Erythroblast (primary cell): ENCODE data around the gene ACP3.

ENCODE experiments used
- GATA1 ChIP-seq: IDR thresholded peaks from 2 replicates; pipeline ENCODE4 v1.6.1; 2011; ENCODE audit warnings: low read depth, mild to moderate bottlenecking, control low read depth, low read length, moderate library complexity
- POLR2A ChIP-seq: IDR thresholded peaks from 2 replicates; pipeline ENCODE4 v1.6.1; 2011; ENCODE audit warnings: mild to moderate bottlenecking, low read length

- TF ChIP-seq POLR2A (no peak), GATA1 (no peak)
Measured at GRCh38 chr3:132332508-132332907, 15.3 kb downstream of the ACP3 start.
